ENCODE data around the gene CEND1. TPM values are rescaled to one million over a fixed set of nuclear protein-coding genes. Genes with fewer than 3 reads are reported as not detected.

Gene CEND1
- total RNA-seq, 1 donor from 2014 or later: not detected

GRCh38 chr11:772429-773390 lies 17.2 kb downstream of the CEND1 start:
- DNase-seq (ENCODE audit: low spot score) (no peak), ATAC-seq (peak; percentile 37)
- intact Hi-C loops (cut with DNase I): no loop called here

GRCh38 chr11:771617-772204 lies 18.2 kb downstream of the CEND1 start:
- ATAC-seq (no peak), DNase-seq (ENCODE audit: low spot score) (no peak)
- intact Hi-C loops (cut with DNase I): no loop called here

- no peak for ATAC-seq
- DNase-seq (ENCODE audit: low spot score): no peak
- intact Hi-C loops (cut with DNase I): no loop called here
These were observed 19.0 kb downstream of the CEND1 start for GRCh38 chr11:770642-771616.

GRCh38 chr11:769887-770641 lies 19.8 kb downstream of the CEND1 start:
- ATAC-seq (no peak), DNase-seq (ENCODE audit: low spot score) (no peak)
- intact Hi-C loops (cut with DNase I): no loop called here

GRCh38 chr11:767238-767637 lies 22.7 kb downstream of the CEND1 start:
- DNase-seq (ENCODE audit: low spot score) (no peak), ATAC-seq (no peak)
- intact Hi-C loops (cut with DNase I): no loop called here

- DNase-seq (ENCODE audit: low spot score) (no peak), ATAC-seq (no peak)
- intact Hi-C loops (cut with DNase I): no loop called here
These were observed 23.0 kb downstream of the CEND1 start for GRCh38 chr11:766936-767210.

- no peak for DNase-seq (ENCODE audit: low spot score)
- intact Hi-C loops (cut with DNase I): no loop called here
- ATAC-seq: no peak
These were observed 23.6 kb downstream of the CEND1 start for GRCh38 chr11:766106-766935.

GRCh38 chr11:765802-766091 lies 24.1 kb downstream of the CEND1 start:
- intact Hi-C loops (cut with DNase I): no loop called here
- no peak for DNase-seq (ENCODE audit: low spot score)
- no peak for ATAC-seq

GRCh38 chr11:765025-765801 lies 24.7 kb downstream of the CEND1 start:
- ATAC-seq (peak; percentile 35), DNase-seq (ENCODE audit: low spot score) (peak; percentile 73)
- intact Hi-C loops (cut with DNase I): no loop called here

- peak; percentile 9 for ATAC-seq
- intact Hi-C loops (cut with DNase I): no loop called here
- DNase-seq (ENCODE audit: low spot score): no peak
These were observed 25.4 kb downstream of the CEND1 start for GRCh38 chr11:764322-765024.

GRCh38 chr11:763549-764321 lies 26.2 kb downstream of the CEND1 start:
- intact Hi-C loops (cut with DNase I): no loop called here
- DNase-seq (ENCODE audit: low spot score): no peak
- no peak for ATAC-seq

- intact Hi-C loops (cut with DNase I): no loop called here
- ATAC-seq (no peak), DNase-seq (ENCODE audit: low spot score) (no peak)
These were observed 26.8 kb downstream of the CEND1 start for GRCh38 chr11:763073-763463.

- DNase-seq (ENCODE audit: low spot score): peak; percentile 64
- intact Hi-C loops (cut with DNase I): no loop called here
- peak; percentile 25 for ATAC-seq
These were observed 27.3 kb downstream of the CEND1 start for GRCh38 chr11:762421-763072.

- no peak for ATAC-seq
- DNase-seq (ENCODE audit: low spot score): no peak
- intact Hi-C loops (cut with DNase I): no loop called here
These were observed 28.3 kb downstream of the CEND1 start for GRCh38 chr11:761526-762108.

GRCh38 chr11:760236-760635 lies 29.7 kb downstream of the CEND1 start:
- intact Hi-C loops (cut with DNase I): no loop called here
- ATAC-seq: no peak

More at GRCh38 chr11:760236-760635, 29.7 kb downstream of the CEND1 start:
- DNase-seq (ENCODE audit: low spot score): no peak
